Neural progenitor cell (in vitro differentiated cells): ENCODE data around the gene MYO16. TPM values are rescaled to one million over a fixed set of nuclear protein-coding genes. Genes with fewer than 3 reads are reported as not detected.

Experiments
- DNase-seq: peaks from one replicate; pipeline ENCODE4 v3.0.0-alpha.2; 2016; ENCODE audit warnings: low spot score
- H2AFZ ChIP-seq: fragments of 200-600 bp; sonication (generic); replicated peaks from 2 replicates; pipeline ENCODE4 v1.6.1; 2016; ENCODE audit warnings: antibody characterized with exemption
- H3F3A ChIP-seq: fragments of 200-600 bp; sonication (generic); 2 replicates; pipeline ENCODE4 v1.6.1; 2016; ENCODE audit warnings: antibody characterized with exemption, low read depth
- H3K27ac ChIP-seq: fragments of 200-600 bp; sonication (generic); 2 replicates; pipeline ENCODE4 v1.5.1; 2016; ENCODE audit warnings: mild to moderate bottlenecking
- H3K27me3 ChIP-seq: fragments of 200-600 bp; sonication (generic); 2 replicates; pipeline ENCODE4 v1.6.1; 2016; ENCODE audit warnings: mild to moderate bottlenecking, moderate library complexity
- H3K36me3 ChIP-seq: fragments of 200-600 bp; sonication (generic); 2 replicates; pipeline ENCODE4 v1.5.1; 2016
- H3K4me1 ChIP-seq: fragments of 200-600 bp; sonication (generic); 2 replicates; pipeline ENCODE4 v1.6.1; 2016; ENCODE audit warnings: mixed run types
- H3K4me2 ChIP-seq: fragments of 200-600 bp; sonication (generic); 2 replicates; pipeline ENCODE4 v1.6.1; 2016
- H3K4me3 ChIP-seq: fragments of 200-600 bp; sonication (generic); 2 replicates; pipeline ENCODE4 v1.5.1; 2016
- H3K79me2 ChIP-seq: fragments of 200-600 bp; sonication (generic); 2 replicates; pipeline ENCODE4 v1.6.1; 2016; ENCODE audit warnings: low read depth
- H3K9ac ChIP-seq: fragments of 200-600 bp; sonication (generic); 2 replicates; pipeline ENCODE4 v1.6.1; 2016
- H3K9me3 ChIP-seq: fragments of 200-600 bp; sonication (generic); 2 replicates; pipeline ENCODE4 v1.5.1; 2016; ENCODE audit warnings: low read depth
- H4K20me1 ChIP-seq: fragments of 200-600 bp; sonication (generic); 2 replicates; pipeline ENCODE4 v1.6.1; 2016; ENCODE audit warnings: low read depth
- H3K27ac Mint-ChIP-seq: 3 replicates; pipeline ENCODE4 v1.8.0; 2021; ENCODE audit warnings: mixed read lengths
- H3K27me3 Mint-ChIP-seq: 2 replicates; pipeline ENCODE4 v1.8.0; 2022; ENCODE audit warnings: low read depth, mild to moderate bottlenecking, inconsistent platforms, moderate library complexity, mixed read lengths; ENCODE audit not compliant: insufficient read depth
- H3K36me3 Mint-ChIP-seq: 3 replicates; pipeline ENCODE4 v1.8.0; 2021; ENCODE audit warnings: mixed read lengths
- H3K4me1 Mint-ChIP-seq: 3 replicates; pipeline ENCODE4 v1.8.0; 2021; ENCODE audit warnings: mixed read lengths
- H3K4me3 Mint-ChIP-seq: 3 replicates; pipeline ENCODE4 v1.8.0; 2021; ENCODE audit warnings: mild to moderate bottlenecking, moderate library complexity, mixed read lengths
- H3K9me3 Mint-ChIP-seq: 3 replicates; pipeline ENCODE4 v1.8.0; 2020; ENCODE audit warnings: mixed read lengths
- CTCF ChIP-seq: fragments of 200-600 bp; sonication (generic); IDR thresholded peaks from 2 replicates; pipeline ENCODE4 v1.5.1; 2017; ENCODE audit warnings: antibody characterized with exemption, mild to moderate bottlenecking
- EZH2 ChIP-seq: fragments of 200-600 bp; sonication (generic); IDR thresholded peaks from 2 replicates; pipeline ENCODE4 v1.6.1; 2017; ENCODE audit warnings: antibody characterized with exemption, mild to moderate bottlenecking, moderate library complexity
- EZH2phosphoT487 ChIP-seq: fragments of 200-600 bp; sonication (generic); IDR thresholded peaks from 2 replicates; pipeline ENCODE4 v1.6.1; 2017; ENCODE audit warnings: antibody characterized with exemption
- total RNA-seq: library from RNA; depleted of rRNA; stranded (reverse); fragments of >200 nt; gene quantifications from 2 replicates; pipeline ENCODE4 v1.2.3, GENCODE V29; 2015; ENCODE audit warnings: low replicate concordance

MYO16 gene
- total RNA-seq, 1 donor from 2014 or later, result 0.41 TPM

- Histone ChIP-seq H3K4me2 (no peak overlapping the region), H3K79me2 (no peaks in the 10 kb centered on the region), H2AFZ (no peak overlapping the region), H4K20me1 (no peaks in the 10 kb centered on the region), H3K4me1 (no peaks in the 10 kb centered on the region), H3K4me3 (no peak overlapping the region), H3K27me3 (no peaks in the 10 kb centered on the region), H3F3A (no peaks in the 10 kb centered on the region), H3K36me3 (no peaks in the 10 kb centered on the region), H3K9ac (no peak overlapping the region), H3K9me3 (no peaks in the 10 kb centered on the region), H3K27ac (no peak overlapping the region)
- H3K27me3 Mint-ChIP-seq, result peaks cover 1% of the 10 kb centered on the region
- peaks cover 13% of the 10 kb centered on the region for H3K36me3 Mint-ChIP-seq
- TF ChIP-seq EZH2 (no peak), CTCF (no peak), EZH2phosphoT487 (no peak)
- H3K4me3 Mint-ChIP-seq, result no peak overlapping the region
- no peak for DNase-seq
- no peak overlapping the region for H3K27ac Mint-ChIP-seq
- peaks cover 9% of the 10 kb centered on the region for H3K4me1 Mint-ChIP-seq
- H3K9me3 Mint-ChIP-seq, result peaks cover 26% of the 10 kb centered on the region
These were observed 598.8 kb downstream of the MYO16 start for GRCh38 chr13:109228211-109228610.

DNA sequence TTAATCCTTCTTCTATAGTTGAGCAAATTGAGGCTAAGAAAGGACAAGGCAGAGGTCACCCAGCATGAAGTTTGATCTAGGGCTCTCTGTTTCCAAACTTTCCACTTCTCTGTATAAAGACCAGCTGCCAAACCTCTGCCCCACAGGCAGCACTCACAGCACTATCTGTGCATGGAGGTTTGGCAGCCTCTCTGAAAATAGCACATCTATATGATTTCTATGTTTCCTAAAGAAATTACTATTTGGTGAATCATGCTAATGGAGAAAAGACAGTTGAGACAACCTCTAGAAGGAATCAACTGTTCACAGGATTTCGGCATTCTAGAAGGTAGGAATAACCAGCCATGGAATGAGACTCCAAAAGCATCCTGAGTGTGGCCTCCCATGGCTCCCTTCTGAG, 602.5 kb downstream of the MYO16 start:
- no peaks in the 10 kb centered on the region for H4K20me1 ChIP-seq
- no peak overlapping the region for H3K27ac ChIP-seq
- H3K9ac ChIP-seq, result no peak overlapping the region
- Mint-ChIP-seq H3K4me3 (no peak overlapping the region), H3K36me3 (peaks cover 9% of the 10 kb centered on the region), H3K27ac (no peak overlapping the region), H3K4me1 (peaks cover 9% of the 10 kb centered on the region), H3K27me3 (peaks cover 2% of the 10 kb centered on the region), H3K9me3 (peaks cover 18% of the 10 kb centered on the region)
- TF ChIP-seq CTCF, result no peak
- TF ChIP-seq EZH2, result no peak
- no peak for TF ChIP-seq EZH2phosphoT487
- no peaks in the 10 kb centered on the region for H3K36me3 ChIP-seq
- H3K27me3 ChIP-seq, result no peaks in the 10 kb centered on the region
- no peak overlapping the region for H2AFZ ChIP-seq
- H3K4me2 ChIP-seq, result no peak overlapping the region
- no peak for DNase-seq
- H3K4me1 ChIP-seq, result no peaks in the 10 kb centered on the region
- no peaks in the 10 kb centered on the region for H3K9me3 ChIP-seq
- no peaks in the 10 kb centered on the region for H3F3A ChIP-seq
- no peaks in the 10 kb centered on the region for H3K79me2 ChIP-seq
- no peak overlapping the region for H3K4me3 ChIP-seq

DNA sequence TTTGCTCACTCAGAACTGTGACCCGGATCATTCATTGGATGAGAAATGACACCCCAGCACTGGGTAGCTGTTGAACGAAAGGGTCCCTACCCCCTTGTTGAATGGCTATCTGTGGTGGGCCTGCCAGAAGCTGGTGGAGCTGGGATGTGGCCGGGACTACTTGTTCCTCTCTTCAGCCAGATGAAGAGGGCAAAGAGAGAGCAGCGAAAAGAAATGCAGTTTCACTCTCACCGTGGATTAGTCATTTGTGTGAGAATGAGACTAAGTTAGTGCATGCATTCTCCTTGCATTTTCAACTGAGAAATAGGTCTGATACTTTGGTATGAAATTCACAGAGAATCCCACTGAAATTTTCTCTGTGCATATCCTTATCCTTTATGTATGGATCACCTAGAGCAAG, 603.9 kb downstream of the MYO16 start:
- Histone ChIP-seq H3K9me3 (no peaks in the 10 kb centered on the region), H2AFZ (no peak overlapping the region), H3K27ac (no peak overlapping the region), H3K4me3 (no peak overlapping the region), H3K9ac (no peak overlapping the region), H3K4me2 (no peak overlapping the region), H3K27me3 (no peaks in the 10 kb centered on the region), H3K4me1 (no peaks in the 10 kb centered on the region), H3K36me3 (no peaks in the 10 kb centered on the region), H3K79me2 (no peaks in the 10 kb centered on the region), H4K20me1 (no peaks in the 10 kb centered on the region), H3F3A (no peaks in the 10 kb centered on the region)
- H3K27me3 Mint-ChIP-seq, result peaks cover 2% of the 10 kb centered on the region
- DNase-seq, result no peak
- H3K4me3 Mint-ChIP-seq, result no peak overlapping the region
- H3K27ac Mint-ChIP-seq, result no peak overlapping the region
- peaks cover 9% of the 10 kb centered on the region for H3K4me1 Mint-ChIP-seq
- H3K36me3 Mint-ChIP-seq, result peaks cover 9% of the 10 kb centered on the region
- TF ChIP-seq EZH2 (no peak), CTCF (no peak), EZH2phosphoT487 (no peak)
- H3K9me3 Mint-ChIP-seq, result peaks cover 12% of the 10 kb centered on the region
